ENCODE data around the gene MYT1. TPM values are rescaled to one million over a fixed set of nuclear protein-coding genes. Genes with fewer than 3 reads are reported as not detected.

Gene MYT1
- total RNA-seq, 1 donor from 2014 or later: 1.2 TPM

DNA sequence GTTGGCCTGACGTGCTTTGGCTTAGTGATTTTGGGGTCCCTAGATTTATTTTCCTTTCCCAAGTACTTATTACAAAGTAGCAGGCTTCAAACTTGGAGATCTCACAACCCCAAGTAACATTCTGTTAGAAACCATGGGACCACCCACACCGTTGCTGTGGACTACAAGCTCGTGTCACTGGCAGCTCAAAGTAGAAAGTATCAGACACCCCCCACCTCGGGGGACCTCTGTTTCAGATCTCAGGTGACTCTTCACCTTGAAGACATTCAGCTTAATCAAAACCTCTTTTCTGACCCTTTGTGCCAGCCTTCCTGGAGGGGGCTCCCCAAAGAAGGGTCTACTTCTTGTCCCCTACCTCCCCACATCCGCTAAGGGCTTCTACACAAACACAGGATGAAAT is 15.7 kb upstream of the MYT1 start:
- Histone ChIP-seq H2AFZ (replicated peaks) (no peak overlapping the region), H3F3A (ENCODE audit: low read depth) (peaks cover 34% of the 10 kb centered on the region), H3K4me2 (no peak overlapping the region), H3K36me3 (no peaks in the 10 kb centered on the region), H3K9ac (no peak overlapping the region), H3K27ac (no peak overlapping the region), H4K20me1 (ENCODE audit: low read depth) (peaks cover 4% of the 10 kb centered on the region), H3K27me3 (no peaks in the 10 kb centered on the region), H3K79me2 (ENCODE audit: low read depth) (no peaks in the 10 kb centered on the region), H3K4me3 (no peak overlapping the region), H3K9me3 (ENCODE audit: low read depth) (no peaks in the 10 kb centered on the region), H3K4me1 (peaks cover 36% of the 10 kb centered on the region)
- TF ChIP-seq EZH2phosphoT487 (IDR thresholded peaks at IDR 0.05) (no peak), CTCF (IDR thresholded peaks at IDR 0.05) (no peak), EZH2 (IDR thresholded peaks at IDR 0.05) (no peak)
- Mint-ChIP-seq H3K4me3 (no peak overlapping the region), H3K9me3 (peaks cover 14% of the 10 kb centered on the region), H3K27me3 (ENCODE audit: insufficient read depth, low read depth) (peaks cover 18% of the 10 kb centered on the region), H3K4me1 (peaks cover 31% of the 10 kb centered on the region), H3K27ac (no peak overlapping the region), H3K36me3 (peaks cover 3% of the 10 kb centered on the region)
- no peak for DNase-seq (ENCODE audit: low spot score)

- Histone ChIP-seq H3K27me3 (no peaks in the 10 kb centered on the region), H3K27ac (no peak overlapping the region), H3K4me2 (no peak overlapping the region), H3K4me3 (no peak overlapping the region), H3K9me3 (ENCODE audit: low read depth) (no peaks in the 10 kb centered on the region), H4K20me1 (ENCODE audit: low read depth) (peaks cover 4% of the 10 kb centered on the region), H3F3A (ENCODE audit: low read depth) (peaks cover 28% of the 10 kb centered on the region), H2AFZ (replicated peaks) (no peak overlapping the region), H3K36me3 (no peaks in the 10 kb centered on the region), H3K79me2 (ENCODE audit: low read depth) (no peaks in the 10 kb centered on the region), H3K4me1 (peaks cover 36% of the 10 kb centered on the region), H3K9ac (no peak overlapping the region)
- Mint-ChIP-seq H3K27ac (no peak overlapping the region), H3K4me3 (no peak overlapping the region), H3K27me3 (ENCODE audit: insufficient read depth, low read depth) (peaks cover 19% of the 10 kb centered on the region), H3K36me3 (peaks cover 3% of the 10 kb centered on the region), H3K4me1 (peaks cover 33% of the 10 kb centered on the region), H3K9me3 (peaks cover 12% of the 10 kb centered on the region)
- no peak for TF ChIP-seq CTCF (IDR thresholded peaks at IDR 0.05)
- no peak for TF ChIP-seq EZH2phosphoT487 (IDR thresholded peaks at IDR 0.05)
- no peak for TF ChIP-seq EZH2 (IDR thresholded peaks at IDR 0.05)
- DNase-seq (ENCODE audit: low spot score): no peak
These were observed 15.1 kb upstream of the MYT1 start for GRCh38 chr20:64149141-64149540.

- H3K27ac Mint-ChIP-seq: no peak overlapping the region
- H3K36me3 Mint-ChIP-seq: no peaks in the 10 kb centered on the region
- DNase-seq (ENCODE audit: low spot score): no peak
- TF ChIP-seq EZH2phosphoT487 (IDR thresholded peaks at IDR 0.05) (no peak), EZH2 (IDR thresholded peaks at IDR 0.05) (no peak), CTCF (IDR thresholded peaks at IDR 0.05) (no peak)
- peaks cover 21% of the 10 kb centered on the region for H3K27me3 Mint-ChIP-seq (ENCODE audit: insufficient read depth, low read depth)
- H3K4me1 Mint-ChIP-seq: peaks cover 34% of the 10 kb centered on the region
- Histone ChIP-seq H4K20me1 (ENCODE audit: low read depth) (peaks cover 4% of the 10 kb centered on the region), H3K4me2 (no peak overlapping the region), H3K4me3 (no peak overlapping the region), H3K27me3 (no peaks in the 10 kb centered on the region), H3K79me2 (ENCODE audit: low read depth) (no peaks in the 10 kb centered on the region), H3K27ac (no peak overlapping the region), H3K9me3 (ENCODE audit: low read depth) (no peaks in the 10 kb centered on the region), H3K36me3 (no peaks in the 10 kb centered on the region), H3K9ac (no peak overlapping the region), H2AFZ (replicated peaks) (no peak overlapping the region), H3K4me1 (peaks cover 37% of the 10 kb centered on the region), H3F3A (ENCODE audit: low read depth) (peaks cover 25% of the 10 kb centered on the region)
- H3K4me3 Mint-ChIP-seq: no peak overlapping the region
- peaks cover 4% of the 10 kb centered on the region for H3K9me3 Mint-ChIP-seq
These were observed 14.3 kb upstream of the MYT1 start for GRCh38 chr20:64149809-64150560.

Data from neural progenitor cell (in vitro differentiated cells).